Measurements from ENCODE around the gene CELA3A.

- no peak for TF ChIP-seq MATR3 (CRISPR knock-in tag; IDR thresholded peaks at IDR 0.05)
- no peak for TF ChIP-seq FOXJ3 (CRISPR knock-in tag; IDR thresholded peaks at IDR 0.05; ENCODE audit: borderline replicate concordance)
- no peak for TF ChIP-seq EED (CRISPR knock-in tag; IDR thresholded peaks at IDR 0.05)
- TF ChIP-seq DZIP1 (CRISPR knock-in tag; IDR thresholded peaks at IDR 0.05), result no peak
- no peak for TF ChIP-seq ZNF274 (CRISPR knock-in tag; IDR thresholded peaks at IDR 0.05)
- TF ChIP-seq THAP9 (CRISPR knock-in tag; IDR thresholded peaks at IDR 0.05; ENCODE audit: borderline replicate concordance), result no peak
- TF ChIP-seq ZFP37 (CRISPR knock-in tag; IDR thresholded peaks at IDR 0.05; ENCODE audit: borderline replicate concordance), result no peak
- no peak for TF ChIP-seq RFX5 (IDR thresholded peaks at IDR 0.05; ENCODE audit: low read depth, low read length)
- no peak for TF ChIP-seq ZNF354B (CRISPR knock-in tag; IDR thresholded peaks at IDR 0.05)
- TF ChIP-seq TSC22D2 (CRISPR knock-in tag; IDR thresholded peaks at IDR 0.05; ENCODE audit: borderline replicate concordance), result no peak
- no peak for TF ChIP-seq CEBPG (CRISPR knock-in tag; IDR thresholded peaks at IDR 0.05)
- no peak for TF ChIP-seq GABPA (IDR thresholded peaks at IDR 0.05; ENCODE audit: low read depth, low read length)
- TF ChIP-seq GABPA (CRISPR knock-in tag; IDR thresholded peaks at IDR 0.05; ENCODE audit: low read depth), result no peak
Measured at GRCh38 chr1:22056936-22057335, 55.5 kb downstream of the CELA3A start.
